Measurements from ENCODE around the gene RASA3.

DNA sequence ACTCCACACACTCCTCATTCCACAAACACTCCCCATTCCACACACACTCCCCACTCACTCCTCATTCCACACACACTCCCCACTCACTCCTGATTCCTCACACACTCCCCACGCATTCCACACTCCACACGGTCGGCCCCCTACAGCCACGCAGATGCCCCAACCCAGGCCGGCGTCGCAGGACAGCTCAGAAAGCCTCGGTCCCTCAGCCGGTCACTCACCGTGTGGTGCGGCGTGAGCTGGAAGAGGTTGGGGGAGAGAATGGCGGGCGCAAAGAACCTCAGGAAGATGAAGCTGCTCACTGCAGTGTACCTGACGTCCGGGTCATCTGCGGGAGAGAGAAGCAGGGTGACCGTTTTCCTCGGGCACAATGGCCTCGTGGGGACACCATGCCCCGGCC is 119.5 kb downstream of the RASA3 start:
- TF ChIP-seq, protein P1, sequence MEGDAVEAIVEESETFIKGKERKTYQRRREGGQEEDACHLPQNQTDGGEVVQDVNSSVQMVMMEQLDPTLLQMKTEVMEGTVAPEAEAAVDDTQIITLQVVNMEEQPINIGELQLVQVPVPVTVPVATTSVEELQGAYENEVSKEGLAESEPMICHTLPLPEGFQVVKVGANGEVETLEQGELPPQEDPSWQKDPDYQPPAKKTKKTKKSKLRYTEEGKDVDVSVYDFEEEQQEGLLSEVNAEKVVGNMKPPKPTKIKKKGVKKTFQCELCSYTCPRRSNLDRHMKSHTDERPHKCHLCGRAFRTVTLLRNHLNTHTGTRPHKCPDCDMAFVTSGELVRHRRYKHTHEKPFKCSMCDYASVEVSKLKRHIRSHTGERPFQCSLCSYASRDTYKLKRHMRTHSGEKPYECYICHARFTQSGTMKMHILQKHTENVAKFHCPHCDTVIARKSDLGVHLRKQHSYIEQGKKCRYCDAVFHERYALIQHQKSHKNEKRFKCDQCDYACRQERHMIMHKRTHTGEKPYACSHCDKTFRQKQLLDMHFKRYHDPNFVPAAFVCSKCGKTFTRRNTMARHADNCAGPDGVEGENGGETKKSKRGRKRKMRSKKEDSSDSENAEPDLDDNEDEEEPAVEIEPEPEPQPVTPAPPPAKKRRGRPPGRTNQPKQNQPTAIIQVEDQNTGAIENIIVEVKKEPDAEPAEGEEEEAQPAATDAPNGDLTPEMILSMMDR (IDR thresholded peaks at IDR 0.05; ENCODE audit: poor library complexity, severe bottlenecking), result no peak
- no peak for TF ChIP-seq EZH2 (IDR thresholded peaks at IDR 0.05; ENCODE audit: borderline replicate concordance, insufficient read depth, low read length, poor library complexity, severe bottlenecking)
